Measurements from ENCODE around the gene GPR18.

GPR18 gene

GRCh38 chr13:99275093-99275469, 16.9 kb upstream of the GPR18 start:
- H3K4me3 ChIP-seq (ENCODE audit: low read depth, low read length) = no peak overlapping the region
- ChIA-PET POLR2A (interaction anchor here (1.1 kb wide), 2 partner anchors 46 to 71 kb away, joined by 3 to 4 read pairs; no protein-coding TSS in a partner anchor), CTCF (interaction anchor here (0.8 to 24.4 kb wide), 9 partner anchors 8 to 230 kb away, joined by 3 to 1002 read pairs (median 4); no protein-coding TSS in a partner anchor)
- TF ChIP-seq CTCF (IDR thresholded peaks at IDR 0.05; ENCODE audit: insufficient read depth, low read length, missing control alignments) = no peak
- peak; percentile 47 for DNase-seq (ENCODE audit: low read depth, low spot score)

- no peak for DNase-seq (ENCODE audit: low read depth, low spot score)
- H3K4me3 ChIP-seq (ENCODE audit: low read depth, low read length) = no peak overlapping the region
- CTCF ChIA-PET = interaction anchor here (0.6 to 24.4 kb wide), 3 partner anchors 72 to 164 kb away, joined by 3 to 1002 read pairs (median 9); no protein-coding TSS in a partner anchor
- POLR2A ChIA-PET = no interaction called here
- TF ChIP-seq CTCF (IDR thresholded peaks at IDR 0.05; ENCODE audit: insufficient read depth, low read length, missing control alignments) = no peak
Observed at GRCh38 chr13:99273128-99273527, 14.9 kb upstream of the GPR18 start.

GRCh38 chr13:99272481-99272880, 14.3 kb upstream of the GPR18 start:
- no peak overlapping the region for H3K4me3 ChIP-seq (ENCODE audit: low read depth, low read length)
- TF ChIP-seq CTCF (IDR thresholded peaks at IDR 0.05; ENCODE audit: insufficient read depth, low read length, missing control alignments) = no peak
- ChIA-PET CTCF (interaction anchor here (0.6 to 24.4 kb wide), 5 partner anchors 16 to 171 kb away, joined by 3 to 1002 read pairs (median 9); partner anchors contain the start of gene GPR18), POLR2A (no interaction called here)
- no peak for DNase-seq (ENCODE audit: low read depth, low spot score)

- POLR2A ChIA-PET = no interaction called here
- TF ChIP-seq CTCF (IDR thresholded peaks at IDR 0.05; ENCODE audit: insufficient read depth, low read length, missing control alignments) = no peak
- CTCF ChIA-PET = interaction anchor here (1.2 to 24.4 kb wide), 15 partner anchors 8 to 182 kb away, joined by 3 to 1002 read pairs (median 8); partner anchors contain the start of gene GPR18
- H3K4me3 ChIP-seq (ENCODE audit: low read depth, low read length) = no peak overlapping the region
- DNase-seq (ENCODE audit: low read depth, low spot score) = no peak
Observed at GRCh38 chr13:99271249-99271648, 13.1 kb upstream of the GPR18 start.

GRCh38 chr13:99270518-99270917, 12.3 kb upstream of the GPR18 start:
- ChIA-PET CTCF (interaction anchor here (0.7 to 24.4 kb wide), 46 partner anchors 9 to 328 kb away, joined by 3 to 1002 read pairs (median 8); partner anchors contain the start of genes GPR18, TM9SF2 and UBAC2), POLR2A (no interaction called here)

More at GRCh38 chr13:99270518-99270917, 12.3 kb upstream of the GPR18 start:
- TF ChIP-seq CTCF (IDR thresholded peaks at IDR 0.05; ENCODE audit: insufficient read depth, low read length, missing control alignments) = no peak
- DNase-seq (ENCODE audit: low read depth, low spot score) = no peak
- H3K4me3 ChIP-seq (ENCODE audit: low read depth, low read length) = no peak overlapping the region

All from AG04449 (cell line).